Subcutaneous adipose tissue (tissue), 4 donors: ENCODE results near the gene IFIT5. TPM values are rescaled to one million over a fixed set of nuclear protein-coding genes. Genes with fewer than 3 reads are reported as not detected.

ENCODE experiments used
- CTCF ChIP-seq: fragments of 450-650 bp; IDR thresholded peaks from one replicate; pipeline ENCODE4 v1.5.1; 2016; ENCODE audit warnings: low read depth, mild to moderate bottlenecking, control low read depth, antibody characterized with exemption, moderate library complexity
- total RNA-seq, 4 donors: library from RNA; depleted of rRNA; stranded (reverse); fragments of >200 nt; gene quantifications; one replicate each; pipeline ENCODE4 v1.1.0, GENCODE V29; 2016

The IFIT5 gene
- total RNA-seq, 4 donors from 2014 or later, result 15.5 to 20.5 (median 19.6) TPM

- no peak for TF ChIP-seq CTCF
These were observed 40.3 kb upstream of the IFIT5 start for GRCh38 chr10:89373916-89374711.

- TF ChIP-seq CTCF, result no peak
These were observed 39.6 kb upstream of the IFIT5 start for GRCh38 chr10:89374713-89375141.

GRCh38 chr10:89377705-89378637, 36.4 kb upstream of the IFIT5 start, which contains the start of gene IFIT1B:
IFIT1B (plus strand) TSS chr10:89378056; CDS start chr10:89378136, 80 bp downstream.
- no peak for TF ChIP-seq CTCF

- TF ChIP-seq CTCF, result no peak
These were observed 35.3 kb upstream of the IFIT5 start for GRCh38 chr10:89379103-89379502.

- TF ChIP-seq CTCF, result no peak
These were observed 31.6 kb upstream of the IFIT5 start for GRCh38 chr10:89382757-89383156.

GRCh38 chr10:89384474-89385340, 29.7 kb upstream of the IFIT5 start:
- TF ChIP-seq CTCF, result no peak
